H1 (cell line): Measurements from ENCODE around the gene EGR4. TPM values are rescaled to one million over a fixed set of nuclear protein-coding genes. Genes with fewer than 3 reads are reported as not detected.

ENCODE experiments used
- CTCF ChIA-PET: fragments of 300-600 bp; sonication (Branson Sonifier 250); formaldehyde crosslinking; loops from one replicate; lab custom pipeline; 2021; ENCODE audit not compliant: partially characterized antibody; lab: Charles Lee
- POLR2A ChIA-PET: fragments of 300-600 bp; sonication (Branson Sonifier 250); formaldehyde crosslinking; loops from one replicate; lab custom pipeline; 2021; ENCODE audit warnings: inconsistent platforms; ENCODE audit not compliant: partially characterized antibody; lab: Charles Lee
- DNase-seq, 2 experiments: peaks; one replicate each; pipeline versions ENCODE4 v3.0.0 to v3.0.0-alpha.2; 2010 to 2022; ENCODE audit warnings: low spot score in 2 of 2, low read depth in 1 of 2, mixed read lengths in 1 of 2
- FAIRE-seq: peaks from 2 replicates; lab custom pipeline; 2011; peaks lifted over from hg19 to GRCh38; lab: Jason Lieb, UNC
- H2AFZ ChIP-seq: 2 replicates; pipeline ENCODE4 v1.8.1; 2012; ENCODE audit warnings: low read length, inconsistent platforms
- H2AK5ac ChIP-seq: 2 replicates; pipeline ENCODE4 v1.6.1; 2013; ENCODE audit warnings: low read depth, low read length
- H2BK120ac ChIP-seq: replicated peaks from 2 replicates; pipeline ENCODE3; 2013; ENCODE audit warnings: low read depth, low read length, inconsistent platforms
- H2BK12ac ChIP-seq: 2 replicates; pipeline ENCODE4 v1.6.1; 2013; ENCODE audit warnings: low read depth, low read length
- H2BK15ac ChIP-seq: 2 replicates; pipeline ENCODE4 v1.6.1; 2013; ENCODE audit warnings: low read length
- H2BK20ac ChIP-seq: 2 replicates; pipeline ENCODE4 v1.6.1; 2013; ENCODE audit warnings: low read length
- H2BK5ac ChIP-seq: 2 replicates; pipeline ENCODE4 v1.6.1; 2013; ENCODE audit warnings: low read depth, low read length
- H3K14ac ChIP-seq: 2 replicates; pipeline ENCODE4 v1.6.1; 2013; ENCODE audit warnings: inconsistent platforms; ENCODE audit not compliant: insufficient read length
- H3K18ac ChIP-seq: 2 replicates; pipeline ENCODE4 v1.6.1; 2013; ENCODE audit warnings: low read length; ENCODE audit errors: extremely low read depth
- H3K23ac ChIP-seq: 2 replicates; pipeline ENCODE4 v1.6.1; 2013; ENCODE audit warnings: inconsistent platforms; ENCODE audit not compliant: insufficient read length
- H3K23me2 ChIP-seq: 2 replicates; pipeline ENCODE4 v1.6.1; 2013; ENCODE audit warnings: low read depth, low read length
- H3K27ac ChIP-seq: 2 replicates; pipeline ENCODE4 v1.6.1; 2011; ENCODE audit warnings: low read depth, low read length, inconsistent platforms
- H3K27me3 ChIP-seq, 4 experiments: replicated peaks in 1 of 4; 1 replicate in 1 of 4; 2 replicates in 3 of 4; pipeline versions ENCODE4 v1.6.1 to v1.8.1; 2011 to 2013; ENCODE audit warnings: low read length in 3 of 4, mild to moderate bottlenecking in 3 of 4, inconsistent platforms in 2 of 4, mixed read lengths in 2 of 4, moderate library complexity in 1 of 4; ENCODE audit not compliant: control insufficient read depth in 3 of 4, insufficient read depth in 3 of 4; ENCODE audit errors: extremely low read depth in 1 of 4
- H3K36me3 ChIP-seq, 4 experiments: 2 replicates each; pipeline versions ENCODE4 v1.6.1 to v1.8.1; 2011 to 2013; ENCODE audit warnings: mild to moderate bottlenecking in 4 of 4, low read length in 3 of 4, moderate library complexity in 2 of 4, control low read depth in 1 of 4, inconsistent platforms in 1 of 4; ENCODE audit not compliant: insufficient read depth in 4 of 4, control insufficient read depth in 2 of 4
- H3K4ac ChIP-seq: replicated peaks from 2 replicates; pipeline ENCODE3; 2013; ENCODE audit warnings: low read length, low read depth, mixed read lengths, inconsistent platforms; ENCODE audit not compliant: insufficient read length
- H3K4me1 ChIP-seq, 4 experiments: replicated peaks in 1 of 4; 1 replicate in 1 of 4; 2 replicates in 3 of 4; pipeline versions ENCODE4 v1.6.1 to v1.8.1; 2011 to 2013; ENCODE audit warnings: low read length in 3 of 4, inconsistent platforms in 2 of 4, mixed read lengths in 1 of 4; ENCODE audit not compliant: insufficient read depth in 4 of 4, control insufficient read depth in 3 of 4
- H3K4me2 ChIP-seq, 2 experiments: 2 replicates each; pipeline versions ENCODE4 v1.6.1 to v1.8.1; 2011 to 2013; ENCODE audit warnings: low read depth in 2 of 2, low read length in 2 of 2, control low read depth in 1 of 2, inconsistent platforms in 1 of 2, mild to moderate bottlenecking in 1 of 2; ENCODE audit not compliant: insufficient read depth in 1 of 2
- H3K4me3 ChIP-seq, 4 experiments: fragments of 200-600, 300-600 bp in 1 of 4; sonication (generic), shearing (Covaris generic), sonication (Bioruptor Twin) in 1 of 4; 2 replicates each; pipeline versions ENCODE4 v1.5.1 to v1.8.1; 2011 to 2016; ENCODE audit warnings: low read length in 4 of 4, low read depth in 3 of 4, control low read depth in 2 of 4, inconsistent platforms in 2 of 4, mild to moderate bottlenecking in 2 of 4, mixed read lengths in 1 of 4, moderate library complexity in 1 of 4; ENCODE audit not compliant: insufficient read depth in 2 of 4; ENCODE audit errors: extremely low read depth in 1 of 4
- H3K56ac ChIP-seq: replicated peaks from 2 replicates; pipeline ENCODE3; 2013; ENCODE audit warnings: low read depth, mild to moderate bottlenecking, mixed read lengths, low read length, inconsistent platforms; ENCODE audit not compliant: insufficient read length
- H3K79me1 ChIP-seq: 2 replicates; pipeline ENCODE4 v1.6.1; 2013; ENCODE audit warnings: low read depth, low read length, control low read depth
- H3K79me2 ChIP-seq, 2 experiments: 2 replicates each; pipeline versions ENCODE4 v1.6.1 to v1.8.1; 2012 to 2013; ENCODE audit warnings: low read length in 2 of 2, mild to moderate bottlenecking in 2 of 2, inconsistent platforms in 1 of 2; ENCODE audit not compliant: insufficient read depth in 2 of 2, control insufficient read depth in 1 of 2
- H3K9ac ChIP-seq, 4 experiments: replicated peaks in 1 of 4; 1 replicate in 1 of 4; 2 replicates in 3 of 4; pipeline versions ENCODE4 v1.6.1 to v1.8.1; 2011 to 2013; ENCODE audit warnings: low read depth in 3 of 4, low read length in 3 of 4, control low read depth in 2 of 4, mild to moderate bottlenecking in 2 of 4, moderate library complexity in 2 of 4, inconsistent platforms in 1 of 4; ENCODE audit errors: extremely low read depth in 1 of 4
- H3K9me3 ChIP-seq, 2 experiments: 2 replicates each; pipeline versions ENCODE4 v1.6.1 to v1.8.1; 2012 to 2013; ENCODE audit warnings: mild to moderate bottlenecking in 2 of 2, moderate library complexity in 2 of 2, control low read depth in 1 of 2, inconsistent platforms in 1 of 2, low read depth in 1 of 2, low read length in 1 of 2, mixed read lengths in 1 of 2; ENCODE audit not compliant: insufficient read depth in 2 of 2
- H4K20me1 ChIP-seq, 2 experiments: replicated peaks in 1 of 2; 2 replicates each; pipeline versions ENCODE3 to v1.8.1; 2011 to 2013; ENCODE audit warnings: inconsistent platforms in 2 of 2, low read length in 2 of 2, mild to moderate bottlenecking in 1 of 2; ENCODE audit not compliant: insufficient read depth in 2 of 2, control insufficient read depth in 1 of 2
- H4K5ac ChIP-seq: 2 replicates; pipeline ENCODE4 v1.6.1; 2013; ENCODE audit warnings: low read length, low read depth, mixed read lengths, inconsistent platforms; ENCODE audit not compliant: insufficient read length
- H4K8ac ChIP-seq: 2 replicates; pipeline ENCODE4 v1.8.0; 2013; ENCODE audit warnings: mild to moderate bottlenecking, moderate library complexity, low read length, inconsistent platforms; ENCODE audit not compliant: insufficient read depth; ENCODE audit errors: extremely low read depth
- H4K91ac ChIP-seq: replicated peaks from 2 replicates; pipeline ENCODE3; 2013; ENCODE audit warnings: low read length, mixed read lengths, inconsistent platforms; ENCODE audit not compliant: insufficient read length
- ASH2L ChIP-seq: fragments of 200-600, 300-600 bp; sonication (generic); IDR thresholded peaks from one replicate; pipeline ENCODE4 v1.7.1; 2017; ENCODE audit warnings: low read length
- GABPA ChIP-seq: IDR thresholded peaks from 2 replicates; pipeline ENCODE4 v1.6.1; 2011; ENCODE audit warnings: mild to moderate bottlenecking, low read length, moderate library complexity, borderline replicate concordance; ENCODE audit not compliant: insufficient read depth
- HDAC2 ChIP-seq, 2 experiments: fragments of 300-600 bp in 1 of 2; sonication (generic) in 1 of 2; IDR thresholded peaks; 2 replicates each; pipeline ENCODE4 v1.6.1; 2011 to 2012; ENCODE audit warnings: low read depth in 2 of 2, low read length in 2 of 2, mild to moderate bottlenecking in 2 of 2, moderate library complexity in 2 of 2, borderline replicate concordance in 1 of 2, inconsistent platforms in 1 of 2
- HDAC6 ChIP-seq: IDR thresholded peaks from one replicate; pipeline ENCODE4 v1.7.1; 2012; ENCODE audit warnings: low read depth, mild to moderate bottlenecking, inconsistent platforms, low read length, moderate library complexity
- JUN ChIP-seq: IDR thresholded peaks from 2 replicates; pipeline ENCODE4 v1.6.1; 2011; ENCODE audit warnings: low read depth, mild to moderate bottlenecking, improper control_type of control experiment, low read length
- MAFK ChIP-seq: IDR thresholded peaks from 2 replicates; pipeline ENCODE4 v1.6.1; 2012; ENCODE audit warnings: low read depth, mild to moderate bottlenecking, improper control_type of control experiment, low read length
- NRF1 ChIP-seq: IDR thresholded peaks from 2 replicates; pipeline ENCODE4 v1.6.1; 2011; ENCODE audit warnings: mild to moderate bottlenecking, low read depth, low read length, improper control_type of control experiment
- POLR2A ChIP-seq, 2 experiments: IDR thresholded peaks; 1 replicate in 1 of 2; 2 replicates in 1 of 2; pipeline ENCODE4 v1.6.1; 2011; ENCODE audit warnings: low read depth in 2 of 2, low read length in 2 of 2, mild to moderate bottlenecking in 2 of 2; ENCODE audit errors: control extremely low read depth in 1 of 2
- POU5F1 ChIP-seq: IDR thresholded peaks from 2 replicates; pipeline ENCODE4 v1.6.1; 2011; ENCODE audit warnings: low read depth, mild to moderate bottlenecking, low read length, moderate library complexity
- RFX5 ChIP-seq: IDR thresholded peaks from 2 replicates; pipeline ENCODE4 v1.6.1; 2011; ENCODE audit warnings: low read depth, low read length, improper control_type of control experiment, borderline replicate concordance
- RNF2 ChIP-seq: fragments of 200-900, 300-1000 bp; sonication (generic); IDR thresholded peaks from 2 replicates; pipeline ENCODE4 v1.7.1; 2016; ENCODE audit warnings: borderline replicate concordance, low read depth, mild to moderate bottlenecking, antibody characterized with exemption, low read length; ENCODE audit not compliant: poor library complexity, severe bottlenecking; ENCODE audit errors: missing control alignments
- SIN3A ChIP-seq, 2 experiments: IDR thresholded peaks in 1 of 2; conservative IDR thresholded peaks in 1 of 2; 2 replicates each; pipeline ENCODE4 v1.6.1; 2011 to 2012; ENCODE audit warnings: low read length in 2 of 2, improper control_type of control experiment in 1 of 2, low read depth in 1 of 2, mild to moderate bottlenecking in 1 of 2
- SP1 ChIP-seq: IDR thresholded peaks from 2 replicates; pipeline ENCODE4 v1.6.1; 2011; ENCODE audit warnings: low read depth, low read length
- polyA plus RNA-seq, 7 experiments: library from polyadenylated mRNA; depleted of rRNA in 3 of 7; stranded (reverse) in 5 of 7; unstranded in 2 of 7; fragments of >200 nt in 5 of 7; fragments of 200-250 nt in 2 of 7; gene quantifications; 1 replicate in 5 of 7; 2 replicates in 1 of 7; 4 replicates in 1 of 7; pipeline versions ENCODE4 v1.2.1 to v1.2.3, GENCODE V29; 2011 to 2013; ENCODE audit warnings: missing spikeins in 2 of 7, mixed read lengths in 2 of 7
- total RNA-seq: library from RNA; stranded (reverse); fragmentation: NEBNext Ultra II Directional; extraction: Animal tissue kit (Norgen Biotek cat#: 25700); gene quantifications from 2 replicates; pipeline ENCODE4 v1.2.1, GENCODE V29; 2021
- TF ChIP-seq, protein P1 (sequence below): IDR thresholded peaks from 2 replicates; pipeline ENCODE4 v1.6.1; 2012; ENCODE audit warnings: inconsistent platforms

The EGR4 gene
- total and polyA plus RNA-seq, 2 of the 8 experiments (the other 6 are each of a cell fraction or from before 2014, with no cell fraction given): 0.20 TPM; not detected in 1

- ChIA-PET CTCF (interaction anchor here (0.9 to 3.2 kb wide), 3 partner anchors 10 to 440 kb away, joined by 3 to 11 read pairs (median 4); no protein-coding TSS in a partner anchor), POLR2A (no interaction called here)
- no peak overlapping the region for H4K5ac ChIP-seq
- H4K20me1 ChIP-seq: no peaks in the 10 kb centered on the region
- no peaks in the 10 kb centered on the region for H3K79me2 ChIP-seq
- DNase-seq (no peak), FAIRE-seq (no peak)
- H2BK15ac ChIP-seq: no peak overlapping the region
- H3K27ac ChIP-seq: no peak overlapping the region
- H2AFZ ChIP-seq: no peak overlapping the region
- no peak overlapping the region for H3K4me2 ChIP-seq
- no peak overlapping the region for H2AK5ac ChIP-seq
- H3K9ac ChIP-seq: no peak overlapping the region
- no peak overlapping the region for H2BK120ac ChIP-seq
- H3K14ac ChIP-seq: no peak overlapping the region
- no peak overlapping the region for H3K23ac ChIP-seq
- H3K23me2 ChIP-seq: no peaks in the 10 kb centered on the region
- no peak overlapping the region for H3K56ac ChIP-seq
- H2BK5ac ChIP-seq: no peak overlapping the region
- no peak overlapping the region for H2BK20ac ChIP-seq
- no peak overlapping the region for H3K4ac ChIP-seq
- H3K27me3 ChIP-seq: no peaks in the 10 kb centered on the region
- no peak overlapping the region for H3K18ac ChIP-seq
- H3K4me1 ChIP-seq: no peaks in the 10 kb centered on the region
- no peak overlapping the region for H4K8ac ChIP-seq
- H4K91ac ChIP-seq: no peak overlapping the region
- no peaks in the 10 kb centered on the region for H3K36me3 ChIP-seq
- H3K9me3 ChIP-seq: no peaks in the 10 kb centered on the region
- no peak overlapping the region for H3K4me3 ChIP-seq
- H2BK12ac ChIP-seq: no peak overlapping the region
- no peaks in the 10 kb centered on the region for H3K79me1 ChIP-seq
- no peak for TF ChIP-seq POLR2A (IDR thresholded peaks at IDR 0.05; ENCODE audit: control extremely low read depth in 1 of 2, low read depth in 2 of 2, low read length in 2 of 2)
- no peak for TF ChIP-seq SP1
- no peak for TF ChIP-seq RFX5
- TF ChIP-seq MAFK: no peak
- no peak for TF ChIP-seq JUN
- TF ChIP-seq HDAC2 (IDR thresholded peaks at IDR 0.05; ENCODE audit: borderline replicate concordance in 1 of 2, low read depth in 2 of 2, low read length in 2 of 2): no peak
- TF ChIP-seq NRF1: no peak
- TF ChIP-seq, protein P1, sequence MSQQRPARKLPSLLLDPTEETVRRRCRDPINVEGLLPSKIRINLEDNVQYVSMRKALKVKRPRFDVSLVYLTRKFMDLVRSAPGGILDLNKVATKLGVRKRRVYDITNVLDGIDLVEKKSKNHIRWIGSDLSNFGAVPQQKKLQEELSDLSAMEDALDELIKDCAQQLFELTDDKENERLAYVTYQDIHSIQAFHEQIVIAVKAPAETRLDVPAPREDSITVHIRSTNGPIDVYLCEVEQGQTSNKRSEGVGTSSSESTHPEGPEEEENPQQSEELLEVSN: no peak
- TF ChIP-seq RNF2: no peak
- TF ChIP-seq GABPA: no peak
- no peak for TF ChIP-seq SIN3A (conservative IDR thresholded peaks at IDR 0.05 in 1 of 2, IDR thresholded peaks at IDR 0.05 in 1 of 2; ENCODE audit: low read depth in 1 of 2, low read length in 2 of 2)
- no peak for TF ChIP-seq ASH2L
- TF ChIP-seq HDAC6: no peak
- TF ChIP-seq POU5F1: no peak
Measured at GRCh38 chr2:73333564-73333963, 40.2 kb upstream of the EGR4 start.
